ENCODE data around the gene CHD5.

The CHD5 gene

DNA sequence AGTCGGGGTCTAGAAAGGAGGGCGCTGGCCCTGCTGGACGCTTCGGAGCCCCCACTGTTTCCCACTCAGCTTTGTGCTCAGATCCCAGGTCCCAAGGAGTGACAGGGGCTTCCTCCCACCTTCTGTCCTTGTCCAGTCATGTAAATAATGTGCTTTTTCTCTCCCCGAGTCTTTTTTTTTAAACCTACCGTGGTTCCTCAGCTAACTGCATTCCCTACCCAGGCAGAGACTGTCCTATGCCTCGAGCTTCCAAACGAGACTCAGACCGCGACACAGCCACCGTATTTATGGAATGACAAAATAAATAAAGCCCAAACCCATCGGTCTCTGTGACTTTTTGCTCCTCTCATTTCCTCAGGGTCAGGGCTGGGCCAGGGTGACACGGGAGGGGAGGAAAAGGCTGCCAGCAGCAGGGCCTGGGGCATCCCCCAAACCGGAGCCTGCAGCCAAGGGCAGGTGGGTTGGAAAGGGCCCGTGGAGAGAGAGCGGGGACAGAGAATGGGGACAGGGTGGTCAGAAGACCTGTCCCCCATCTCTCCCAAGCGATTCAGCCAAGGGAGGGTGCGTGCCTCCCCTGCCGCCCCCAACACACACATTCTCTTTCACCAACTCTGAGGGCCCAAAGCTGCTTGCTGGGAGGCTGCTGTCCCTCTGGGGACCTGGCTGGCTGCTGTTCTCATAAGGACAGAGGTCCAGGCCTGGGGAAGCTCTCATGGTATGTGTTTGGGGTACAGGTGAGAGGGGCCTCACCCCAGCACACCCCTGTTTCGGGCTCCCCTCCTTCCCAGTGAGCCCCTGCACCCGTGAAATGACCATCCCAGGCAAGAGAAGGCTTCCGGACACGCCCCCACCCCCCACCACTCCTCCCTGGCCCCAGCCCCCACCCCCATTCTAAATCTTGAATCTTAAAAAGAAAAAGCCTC lies 79.0 kb downstream of the CHD5 start:
- DNase-seq, result no peak

DNA sequence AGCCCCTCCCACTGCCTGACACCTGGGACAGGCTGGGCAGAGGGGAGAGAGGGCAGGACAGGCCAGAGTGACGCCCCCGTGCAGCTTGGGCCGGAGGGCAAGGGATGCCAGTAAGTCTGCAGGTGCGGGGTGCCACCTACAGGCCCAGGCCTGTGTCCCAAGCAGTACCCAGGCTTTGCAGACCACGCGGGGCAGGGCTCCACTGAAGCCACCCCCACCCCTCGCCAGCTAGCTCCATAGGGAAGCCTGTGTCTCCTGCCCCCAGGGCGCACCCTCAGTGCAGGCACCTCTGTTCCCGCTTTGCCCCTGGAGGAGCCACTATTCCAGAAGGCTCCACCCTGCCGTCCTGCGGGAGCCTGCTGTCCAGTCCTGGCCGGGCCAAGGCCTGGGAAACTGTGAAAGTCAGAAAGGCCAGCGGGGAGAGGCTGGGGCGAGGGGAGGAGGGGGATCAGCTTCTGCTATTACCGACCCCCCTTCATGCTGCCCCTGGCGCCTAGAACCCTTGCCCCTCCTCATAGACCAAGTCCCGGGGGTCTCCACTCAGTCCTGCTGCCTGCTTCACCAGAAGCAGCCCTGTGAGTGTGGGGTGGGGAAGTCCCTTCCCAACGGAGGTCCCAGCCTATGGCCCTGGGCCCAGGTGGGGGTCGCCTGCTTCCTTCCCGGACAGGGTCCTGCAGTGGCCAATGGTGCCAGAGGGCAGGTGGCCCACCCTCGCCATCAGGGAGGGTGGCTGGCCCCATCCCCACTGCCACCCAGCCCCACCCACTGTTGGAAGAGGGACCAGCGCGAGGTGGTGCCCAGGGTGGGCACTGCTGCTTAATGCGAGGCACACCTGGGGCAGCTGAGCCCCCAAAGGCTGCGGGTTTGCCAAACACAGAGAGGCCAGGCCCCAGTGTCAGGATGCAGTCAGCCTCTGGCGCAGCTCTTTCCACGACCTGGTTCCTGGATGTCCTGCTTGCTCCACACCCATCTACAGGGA lies 80.0 kb downstream of the CHD5 start:
- DNase-seq, result no peak

DNA sequence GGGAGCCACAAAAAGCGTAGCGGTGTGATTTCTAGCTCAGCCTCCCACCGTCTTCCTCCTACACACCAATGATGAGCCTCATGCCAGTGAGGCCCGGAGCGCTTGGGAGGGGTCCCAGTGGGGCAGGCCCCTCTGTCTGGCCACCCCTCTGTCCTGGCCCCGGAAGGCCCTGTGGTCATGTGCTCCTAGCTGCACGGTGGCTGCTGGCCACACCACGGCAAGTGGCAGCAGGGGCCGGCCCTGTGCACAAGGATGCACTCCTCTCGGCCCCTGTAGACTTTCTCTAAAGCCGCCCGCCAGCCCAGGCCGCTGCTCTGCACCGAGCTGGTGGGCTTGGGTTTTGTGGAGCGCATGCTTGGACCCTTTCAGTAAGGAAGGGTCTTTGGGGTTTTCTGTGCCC lies 80.8 kb downstream of the CHD5 start:
- DNase-seq, result no peak

DNA sequence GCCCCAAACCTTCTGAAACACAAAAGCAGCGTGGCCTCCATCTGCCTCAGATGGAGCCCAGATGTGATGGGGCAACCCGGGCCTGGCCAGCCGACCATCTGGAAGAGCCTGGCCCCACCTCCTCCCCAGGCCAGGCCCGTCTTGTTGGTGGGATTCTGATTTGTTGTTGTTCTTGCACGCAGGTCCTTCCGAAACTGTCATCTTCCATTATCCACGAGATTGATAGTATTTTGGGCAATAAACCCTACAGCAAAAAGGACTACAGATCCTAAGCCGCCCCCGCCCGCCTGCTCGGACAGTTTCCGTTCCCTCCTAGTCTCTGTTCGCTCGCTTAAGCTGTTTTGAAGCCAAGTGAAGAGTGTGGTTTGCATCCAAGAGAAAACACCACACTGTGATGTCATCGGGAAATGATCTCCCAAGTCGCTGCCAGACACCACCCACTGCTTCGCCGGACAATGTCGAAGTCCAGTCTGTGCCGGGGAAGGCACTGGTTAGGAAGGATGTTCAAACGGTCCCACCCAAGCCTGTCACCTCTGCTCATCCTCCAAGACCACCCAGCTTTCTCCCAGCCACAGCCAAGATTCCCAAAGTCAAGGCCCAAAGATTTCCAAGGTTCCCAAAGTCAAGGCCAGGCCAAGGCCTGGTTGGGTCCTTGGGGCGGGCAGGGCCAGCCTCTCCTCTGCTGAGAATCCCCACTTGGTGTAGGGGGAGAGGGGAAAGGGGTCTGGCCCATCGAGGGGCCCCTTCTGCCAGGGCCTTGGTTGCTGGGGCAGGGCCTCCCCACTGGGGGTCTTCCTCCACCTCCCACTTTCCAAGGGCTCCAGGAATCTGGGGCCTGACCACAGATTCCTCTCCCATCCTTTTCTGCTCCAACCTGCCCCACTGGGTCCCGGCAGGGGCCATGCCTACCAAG lies 81.6 kb downstream of the CHD5 start:
- peak in 3 of 56 donors; percentile 15 to 38 (median 22) for DNase-seq

DNA sequence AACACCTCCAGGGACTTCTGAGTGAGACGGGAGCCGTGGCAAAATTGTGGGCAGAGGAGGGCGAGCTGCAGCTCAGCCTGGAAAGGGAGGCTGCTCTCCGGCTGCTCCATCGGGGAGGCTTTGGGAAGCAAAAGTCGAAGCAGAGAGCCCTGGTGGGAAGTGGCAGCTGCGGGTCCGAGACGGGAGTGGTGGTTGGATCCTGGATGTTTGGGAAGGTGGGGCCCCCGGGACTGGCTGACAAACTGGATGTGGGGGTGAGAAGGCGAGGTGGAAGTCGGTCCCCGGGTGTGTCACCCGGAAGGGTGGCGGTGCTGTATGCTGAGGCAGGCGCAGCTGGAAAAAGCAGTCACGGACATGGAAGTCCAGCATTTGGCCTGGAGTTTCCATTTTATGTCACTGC lies 82.3 kb downstream of the CHD5 start:
- no peak for DNase-seq

DNA sequence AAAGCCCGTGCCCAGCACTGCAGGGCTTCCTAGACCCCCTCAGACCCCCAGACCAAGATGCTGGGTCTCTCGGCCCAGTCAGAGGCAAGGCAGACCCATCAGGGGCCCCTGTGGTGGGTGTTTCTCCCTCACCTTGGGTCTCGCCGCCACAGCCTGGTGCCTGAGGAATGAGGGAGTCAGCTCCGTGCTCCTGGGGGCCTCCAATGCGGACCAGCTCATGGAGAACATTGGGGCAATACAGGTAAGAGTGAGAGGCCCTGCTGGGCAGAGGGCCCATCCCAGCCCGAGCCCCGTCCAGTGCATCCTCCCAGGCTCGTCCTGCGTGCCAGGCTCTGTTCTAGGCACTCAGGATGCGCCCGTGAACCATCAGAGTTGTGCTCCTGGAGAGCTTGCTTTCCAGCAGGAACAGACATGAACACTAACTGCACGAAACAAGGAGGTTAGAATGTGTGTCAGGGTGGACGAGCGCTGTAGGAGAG lies 83.0 kb downstream of the CHD5 start:
- no peak for DNase-seq

DNA sequence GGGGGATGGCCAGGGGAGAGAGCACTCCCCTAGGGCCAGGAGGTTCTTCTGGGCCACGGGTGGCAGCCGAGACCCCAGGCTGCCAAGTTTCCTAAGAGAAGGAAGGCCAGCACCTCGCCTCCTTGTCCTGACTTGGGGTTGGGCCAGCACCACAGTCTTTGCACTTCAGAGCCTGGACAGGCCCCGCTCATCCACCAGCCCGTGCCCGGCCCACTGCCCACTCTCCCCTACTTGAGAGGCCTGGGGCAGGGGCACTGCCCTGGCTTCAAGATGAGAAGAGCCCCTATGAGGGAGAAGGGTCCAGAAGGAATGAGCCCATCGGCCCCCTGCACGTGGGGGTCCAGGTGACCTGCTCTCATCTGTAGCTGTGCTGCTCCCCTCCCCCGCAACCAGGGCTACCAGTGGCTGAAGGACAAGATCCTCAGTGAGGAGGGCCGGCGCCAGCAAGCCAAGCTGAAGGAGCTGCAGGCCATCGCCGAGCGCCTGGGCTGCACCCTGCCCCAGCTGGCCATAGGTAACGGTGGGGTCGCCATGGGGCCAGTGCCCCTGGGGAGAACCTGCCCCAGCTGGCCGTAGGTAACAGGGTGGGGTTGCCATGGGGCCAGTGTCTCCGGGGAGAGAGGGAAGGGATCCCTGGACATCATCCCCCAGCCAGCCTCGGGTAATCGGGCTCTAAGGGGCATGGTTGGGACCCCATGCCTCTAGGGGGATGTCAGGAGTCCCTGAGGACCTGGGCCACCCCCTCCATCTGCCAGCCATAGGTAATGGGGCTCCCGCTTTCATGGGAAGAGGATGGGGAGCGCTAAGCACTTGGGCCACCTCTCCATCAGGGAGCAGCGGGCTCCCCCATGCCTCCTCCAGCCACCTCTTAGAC lies 83.6 kb downstream of the CHD5 start:
- no peak for DNase-seq

DNA sequence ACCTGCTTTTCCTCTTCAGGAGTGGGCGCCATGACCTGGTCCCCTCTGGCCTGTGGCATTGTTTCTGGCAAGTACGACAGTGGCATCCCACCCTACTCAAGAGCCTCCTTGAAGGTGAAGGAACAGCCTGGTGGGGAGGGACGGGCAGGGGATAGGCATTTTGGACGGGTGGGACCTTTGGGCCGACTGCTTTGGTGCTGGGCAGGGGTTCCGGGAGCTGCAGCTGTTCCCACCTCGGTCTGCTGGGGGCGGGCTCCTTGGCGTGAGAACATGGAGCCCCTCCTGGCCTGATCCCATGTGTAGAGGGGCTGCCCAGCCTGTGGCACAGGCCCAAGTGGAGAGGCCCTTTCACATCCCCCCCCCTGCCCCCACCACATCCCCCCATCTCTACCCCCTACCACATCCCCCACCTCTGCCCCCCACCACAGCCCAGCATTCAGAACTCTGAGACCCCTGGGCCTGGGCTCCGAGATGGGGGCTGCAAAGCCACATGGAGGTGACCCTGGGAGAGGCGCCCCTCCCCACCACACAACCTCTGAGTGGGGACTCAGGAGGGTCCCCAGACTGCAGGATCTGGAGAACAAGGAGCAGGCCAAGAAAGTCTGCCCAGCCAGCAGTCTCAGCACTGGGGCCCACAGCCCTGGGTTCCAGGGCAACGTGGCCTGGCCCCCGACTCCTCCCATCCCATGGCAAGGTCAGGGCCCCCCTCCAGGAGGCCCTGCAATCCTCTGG lies 84.4 kb downstream of the CHD5 start:
- no peak for DNase-seq

DNA sequence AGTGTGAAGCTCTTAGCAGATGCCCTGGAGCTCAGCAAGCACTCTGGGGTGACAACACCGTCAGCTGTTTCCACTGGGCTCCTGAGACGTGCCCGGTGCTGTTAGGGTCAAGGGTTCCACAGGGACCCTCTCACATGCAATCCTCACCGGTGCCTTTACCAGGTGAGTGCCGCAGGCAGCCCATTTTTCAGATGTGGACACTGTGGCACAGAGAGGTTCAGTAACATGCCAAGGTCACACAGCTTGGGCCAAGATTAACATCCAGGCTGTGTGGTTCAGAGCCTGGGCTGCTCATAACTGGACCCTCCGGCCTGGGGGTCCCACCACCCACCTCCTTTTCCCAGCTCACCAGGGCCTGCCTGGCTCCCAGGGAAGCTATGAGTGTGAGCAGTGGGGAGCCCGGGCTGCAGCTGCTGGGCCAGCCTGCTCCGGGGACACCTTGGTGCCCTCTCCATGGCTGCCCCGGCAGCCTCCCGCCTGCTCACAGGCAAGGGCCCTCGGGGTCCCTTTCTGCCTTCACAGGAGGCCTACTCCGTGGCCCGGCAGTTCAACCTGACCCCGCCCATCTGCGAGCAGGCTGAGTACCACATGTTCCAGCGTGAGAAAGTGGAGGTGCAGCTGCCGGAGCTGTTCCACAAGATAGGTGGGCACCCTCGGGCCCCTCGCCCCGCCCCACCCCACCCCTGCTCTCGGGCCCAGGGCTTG lies 85.2 kb downstream of the CHD5 start:
- no peak for DNase-seq

DNA sequence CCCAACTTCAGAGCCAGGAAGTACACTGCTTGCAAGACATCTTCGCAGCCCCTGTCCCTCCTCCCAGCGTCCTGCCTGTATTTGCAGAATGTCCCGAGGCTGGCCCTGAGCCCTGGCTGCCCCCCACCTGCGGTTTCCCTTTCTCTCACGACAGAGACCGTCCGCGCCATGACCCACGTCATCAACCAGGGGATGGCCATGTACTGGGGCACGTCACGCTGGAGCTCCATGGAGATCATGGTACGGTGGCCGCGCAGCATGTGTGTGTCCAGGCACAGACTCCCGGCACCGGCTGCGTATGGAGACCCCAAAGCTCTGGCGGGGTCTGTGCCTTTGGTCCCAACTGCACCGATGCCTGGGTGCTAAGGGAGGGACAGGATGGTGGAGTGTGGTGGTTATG lies 85.9 kb downstream of the CHD5 start:
- no peak for DNase-seq

DNA sequence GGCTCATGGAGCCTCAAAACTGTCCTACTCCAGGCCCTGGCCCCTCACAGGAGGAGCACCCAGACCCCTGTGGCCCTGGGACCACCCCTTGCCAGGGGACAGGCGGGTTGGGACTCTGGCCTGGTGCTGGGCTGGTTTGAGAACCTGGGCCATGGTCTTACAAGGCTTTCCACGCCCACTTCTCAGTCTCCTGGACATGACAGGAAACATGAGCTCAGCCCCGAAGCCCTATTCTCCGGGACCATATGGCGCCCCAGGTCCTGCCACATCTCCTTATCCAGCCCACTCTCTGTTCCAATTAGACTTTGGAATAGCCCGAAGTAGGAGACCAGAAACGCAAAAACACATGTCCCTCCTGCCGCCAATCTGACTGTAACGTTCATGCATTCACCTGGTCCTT lies 86.5 kb downstream of the CHD5 start:
- no peak for DNase-seq

DNA sequence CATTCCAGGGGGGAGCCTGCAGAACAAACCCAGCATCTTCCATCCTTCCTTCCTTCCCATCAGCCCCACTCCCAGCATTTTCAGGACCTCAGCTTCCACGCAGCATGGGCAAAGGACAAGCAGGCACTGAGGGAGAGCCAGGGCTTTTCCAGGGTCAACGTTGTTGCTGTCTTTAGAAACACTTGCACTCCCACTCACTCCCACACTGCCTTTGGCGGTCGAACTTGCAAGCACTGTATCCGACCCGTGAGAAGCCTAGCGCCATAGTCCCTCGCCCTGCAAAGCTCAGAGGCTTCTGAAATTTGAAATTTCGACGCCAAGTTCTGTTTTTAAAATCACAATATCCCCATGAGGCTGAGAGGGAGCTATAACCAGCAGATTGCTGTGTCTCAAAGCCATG lies 87.0 kb downstream of the CHD5 start:
- DNase-seq, result no peak

DNA sequence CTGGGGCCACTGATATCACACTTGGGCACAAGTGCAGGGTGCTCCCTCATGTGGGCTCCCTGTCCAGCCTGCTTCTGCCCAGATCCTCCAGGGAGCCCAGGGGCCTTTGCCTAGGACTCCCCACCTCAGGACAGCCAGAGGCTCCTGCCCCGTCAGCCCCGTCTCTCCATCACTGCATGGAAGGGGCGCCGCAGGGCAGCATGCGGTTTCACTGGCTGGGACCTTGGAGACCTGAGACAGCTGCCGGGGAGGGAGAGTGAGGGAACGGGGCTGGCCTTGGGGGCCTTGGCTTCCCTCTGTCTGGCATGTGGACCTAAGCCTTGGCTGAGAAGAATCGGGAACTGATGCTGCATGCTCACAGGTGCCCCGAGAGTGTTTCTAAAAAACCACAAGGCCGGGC lies 87.9 kb downstream of the CHD5 start:
- no peak for DNase-seq

DNA sequence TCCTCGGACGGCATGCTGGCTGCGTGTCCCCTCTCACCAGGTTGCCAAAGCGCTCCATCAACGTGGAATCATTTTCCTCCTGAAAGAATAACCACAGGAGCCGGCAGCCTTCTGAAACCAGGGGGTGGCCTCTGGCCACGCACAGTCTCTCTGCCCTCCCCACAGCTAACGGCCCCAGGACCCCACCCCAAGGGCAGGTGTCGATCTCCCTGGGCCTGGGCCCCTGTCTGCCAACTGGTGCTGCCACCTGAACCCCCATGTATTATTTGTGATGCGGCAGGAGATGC lies 88.4 kb downstream of the CHD5 start:
- DNase-seq, result no peak

DNA sequence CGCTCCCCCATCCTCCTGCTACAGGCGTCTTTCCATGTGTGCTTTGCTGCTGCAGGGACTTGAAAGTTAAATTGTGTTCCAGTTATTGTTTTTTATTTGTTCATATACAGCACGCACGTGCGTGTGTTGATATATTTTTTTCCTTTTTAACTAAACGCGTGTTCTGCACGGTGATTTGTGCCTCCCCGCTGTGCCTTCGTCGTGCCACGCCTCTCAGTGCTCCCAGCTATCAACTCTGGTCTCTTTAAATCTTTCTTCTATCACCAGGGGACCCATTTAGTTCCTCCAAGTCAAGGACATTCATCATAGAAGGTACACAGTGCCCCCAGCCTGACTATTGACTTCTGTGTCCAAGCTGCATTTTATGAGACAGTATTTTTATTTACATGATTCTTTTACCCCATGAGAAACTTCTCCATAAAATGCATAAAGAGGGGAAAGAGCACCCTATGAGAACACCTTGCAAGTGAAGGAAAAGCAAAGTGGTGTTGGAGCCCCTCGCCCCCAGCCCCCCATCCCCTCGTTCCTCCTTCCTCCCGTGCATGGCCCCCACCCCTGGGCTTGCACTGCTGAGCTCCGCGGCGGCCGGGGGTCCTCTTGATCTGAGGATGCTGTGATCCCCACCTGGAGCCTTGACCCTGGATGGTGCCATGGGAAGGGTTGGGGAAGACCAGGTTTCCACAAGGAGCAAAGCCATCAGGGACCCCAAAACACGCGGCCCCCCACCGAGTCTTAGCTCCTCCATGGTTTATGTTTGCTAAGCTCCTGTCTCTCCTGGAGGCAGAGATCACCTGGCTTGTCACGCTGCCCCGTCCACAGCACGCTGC lies 88.9 kb downstream of the CHD5 start:
- DNase-seq, result no peak

DNA sequence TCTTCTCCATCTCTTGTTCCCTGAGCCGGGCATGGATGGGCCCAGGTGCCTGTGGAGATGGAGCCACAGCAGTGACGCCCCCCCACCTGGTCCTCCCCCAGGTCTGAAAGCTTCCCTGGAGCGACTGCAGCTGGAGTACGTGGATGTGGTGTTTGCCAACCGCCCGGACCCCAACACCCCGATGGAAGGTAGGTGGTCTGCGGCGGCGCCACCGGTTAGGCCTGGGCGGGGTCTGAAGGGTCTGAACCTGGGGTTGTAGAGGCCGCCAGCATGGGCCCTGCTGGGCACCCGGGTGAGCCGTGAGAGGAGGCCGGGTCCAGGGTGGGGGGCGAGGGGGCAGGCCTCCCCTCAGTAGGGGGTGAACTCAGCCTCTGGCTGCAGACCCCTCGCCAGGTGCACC lies 89.8 kb downstream of the CHD5 start:
- no peak for DNase-seq

DNA sequence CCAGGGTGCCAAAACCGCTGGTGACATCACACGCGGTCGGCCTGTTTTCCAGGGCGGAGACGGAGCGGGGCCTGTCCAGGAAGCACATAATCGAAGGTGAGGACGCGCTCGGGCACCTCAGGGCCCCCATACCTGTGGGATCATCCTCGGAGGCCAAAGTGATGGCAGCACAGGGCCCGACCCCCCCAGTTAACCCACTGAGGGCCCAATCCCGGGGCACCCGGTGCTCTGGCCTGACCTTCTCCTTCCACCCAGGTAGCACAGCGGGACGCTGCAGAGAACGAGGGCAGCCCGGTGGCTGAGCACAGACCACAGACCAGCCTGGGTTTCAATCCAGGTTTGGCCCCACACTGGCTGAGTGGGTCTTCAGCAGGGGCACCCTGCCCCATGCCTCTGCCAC lies 91.2 kb downstream of the CHD5 start:
- no peak for DNase-seq

DNA sequence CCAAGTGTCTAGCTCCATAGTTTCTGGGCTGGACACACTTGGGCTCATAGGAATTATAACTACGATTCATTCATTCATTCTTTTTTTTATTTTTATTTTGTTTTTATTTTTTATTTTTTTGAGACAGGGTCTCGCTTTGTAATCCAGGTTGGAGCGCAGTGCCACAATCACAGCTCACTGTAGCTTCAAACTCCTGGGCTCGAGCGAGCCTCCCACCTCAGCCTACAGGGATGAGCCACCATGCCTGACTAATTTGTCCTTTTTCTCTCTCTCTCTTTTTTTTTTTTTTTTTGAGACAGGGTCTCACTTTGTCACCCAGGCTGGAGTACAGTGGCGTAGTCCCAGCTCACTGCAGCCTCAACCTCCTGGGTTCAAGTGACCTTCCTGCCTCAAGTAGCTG lies 92.2 kb downstream of the CHD5 start:
- no peak for DNase-seq

Measured in amygdala (tissue), 56 donors.